HUES64 (cell line): Measurements from ENCODE around the gene LZIC.

ENCODE experiments used
- H3K27ac ChIP-seq: 2 replicates; pipeline ENCODE4 v1.7.0; 2013; ENCODE audit warnings: low read depth, low read length, inconsistent platforms
- H3K27me3 ChIP-seq: 2 replicates; pipeline ENCODE4 v1.6.1; 2013; ENCODE audit warnings: mild to moderate bottlenecking, low read length; ENCODE audit not compliant: insufficient read depth
- H3K36me3 ChIP-seq: 2 replicates; pipeline ENCODE4 v1.6.1; 2013; ENCODE audit warnings: mild to moderate bottlenecking, low read length; ENCODE audit not compliant: insufficient read depth
- H3K4me1 ChIP-seq: 2 replicates; pipeline ENCODE4 v1.6.1; 2013; ENCODE audit warnings: mild to moderate bottlenecking, low read length, moderate library complexity; ENCODE audit not compliant: insufficient read depth
- H3K4me3 ChIP-seq: 2 replicates; pipeline ENCODE4 v1.5.1; 2013; ENCODE audit warnings: mild to moderate bottlenecking, low read length, moderate library complexity
- H3K9ac ChIP-seq: 2 replicates; pipeline ENCODE4 v1.6.1; 2013; ENCODE audit warnings: mild to moderate bottlenecking, low read depth, low read length
- H3K9me3 ChIP-seq: 2 replicates; pipeline ENCODE4 v1.6.1; 2013; ENCODE audit warnings: low read depth, low read length; ENCODE audit not compliant: insufficient read depth
- WGBS: fragments of 150-250, 120-280 bp; methylation state at CpG from one replicate; pipeline ENCODE4 v1.1.7; 2013; ENCODE audit warnings: missing lambda C conversion rate; 5-methylcytosine and 5-hydroxymethylcytosine counted together

Gene LZIC

GRCh38 chr1:9910423-9911178 is 32.6 kb downstream of the LZIC start:
- Histone ChIP-seq H3K27ac (peak overlapping the region; percentile 90), H3K9ac (peak overlapping the region; percentile 85), H3K27me3 (no peaks in the 10 kb centered on the region), H3K9me3 (no peaks in the 10 kb centered on the region), H3K36me3 (no peaks in the 10 kb centered on the region), H3K4me3 (peak overlapping the region; percentile 87), H3K4me1 (peaks cover 8% of the 10 kb centered on the region; the same call in 1 of the 2 replicates)
- 1% methylated on average over 44 of the region's 45 CpGs for WGBS

DNA sequence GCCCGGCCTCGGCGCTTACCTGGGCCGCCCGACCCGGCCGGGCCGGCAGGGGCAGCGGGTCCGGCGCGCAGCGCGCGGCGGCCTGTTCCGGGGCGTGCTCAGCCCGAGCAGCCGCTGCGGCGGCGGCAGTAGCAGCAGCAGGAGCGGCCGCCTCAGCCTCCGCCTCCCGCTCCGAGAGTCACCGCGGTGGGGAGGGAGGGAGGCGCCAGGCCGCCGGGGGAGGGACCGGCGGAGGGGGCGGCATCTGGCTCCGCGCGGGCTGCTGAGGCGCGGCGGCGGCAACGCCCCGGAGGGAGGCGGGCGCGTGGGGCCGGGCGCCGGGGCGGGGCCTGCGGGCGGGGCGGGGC is 33.1 kb downstream of the LZIC start, which contains the start of gene CTNNBIP1:
CTNNBIP1 (minus strand) TSS at position 194 of the 347 bp plus-strand sequence. CDS start 38,205 bp downstream, outside the sequence.
- WGBS, result 1% methylated on average over 55 of the region's 55 CpGs
- peaks cover 9% of the 10 kb centered on the region; the same call in 1 of the 2 replicates for H3K4me1 ChIP-seq
- H3K4me3 ChIP-seq, result peak within 1 kb of the TSS; percentile 87
- H3K27me3 ChIP-seq, result no peaks in the 10 kb centered on the region
- H3K36me3 ChIP-seq, result no peaks in the 10 kb centered on the region
- H3K9ac ChIP-seq, result peak within 1 kb of the TSS; percentile 85
- H3K27ac ChIP-seq, result peak within 1 kb of the TSS; percentile 90
- H3K9me3 ChIP-seq, result no peaks in the 10 kb centered on the region

DNA sequence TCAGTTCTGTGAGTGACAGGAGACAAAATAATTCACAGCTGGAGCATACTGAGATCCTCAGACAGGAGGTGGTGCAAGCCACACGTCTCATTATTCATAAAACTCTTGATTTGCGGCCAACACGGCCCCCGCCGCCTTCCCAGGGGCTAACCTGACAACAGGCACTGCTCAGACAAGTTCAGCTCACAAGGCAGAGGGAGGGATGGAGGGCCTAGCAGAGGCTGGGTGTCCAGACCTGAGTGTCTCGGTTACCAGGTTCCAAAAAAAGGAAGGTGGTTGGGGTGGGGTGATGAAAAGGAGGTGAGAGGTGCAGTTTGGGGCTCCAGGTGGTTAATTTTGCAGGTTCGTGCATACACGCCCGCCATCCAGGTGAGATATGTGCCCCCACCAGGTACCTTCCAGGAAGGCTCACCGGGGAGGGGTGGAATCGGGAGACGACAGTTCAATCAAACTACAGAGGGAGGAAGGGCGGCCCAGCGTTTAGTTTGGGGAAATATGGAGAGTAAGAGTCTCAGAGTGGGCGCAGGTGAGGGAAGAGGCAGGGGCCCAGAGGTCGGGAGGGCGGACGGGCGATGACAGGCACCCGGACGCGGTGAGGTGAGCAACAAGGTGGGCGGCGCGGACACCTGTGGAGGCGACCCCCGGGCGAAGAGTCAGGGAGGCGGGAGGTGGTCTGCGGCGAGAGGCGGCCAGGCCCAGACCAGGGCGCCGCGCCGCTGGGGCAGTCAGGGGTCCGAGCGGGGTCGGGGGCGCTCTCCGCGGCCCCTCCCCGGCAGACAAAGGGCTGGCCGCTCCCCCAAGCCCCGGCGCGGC is 33.8 kb downstream of the LZIC start:
- Histone ChIP-seq H3K27ac (0 out of 2 replicates have a peak overlapping the region, but pooled peaks have one; percentile 8), H3K27me3 (no peaks in the 10 kb centered on the region)
- 6% methylated on average over 47 of the region's 47 CpGs for WGBS

GRCh38 chr1:9908871-9909233 is 34.3 kb downstream of the LZIC start:
- Histone ChIP-seq H3K36me3 (no peaks in the 10 kb centered on the region), H3K9ac (peak overlapping the region; percentile 83; the same call in 1 of the 2 replicates), H3K27ac (no peak overlapping the region), H3K4me3 (peak overlapping the region; percentile 85), H3K27me3 (no peaks in the 10 kb centered on the region), H3K9me3 (no peaks in the 10 kb centered on the region), H3K4me1 (peaks cover 12% of the 10 kb centered on the region; the same call in 1 of the 2 replicates)
- 95% methylated on average over 4 of the region's 4 CpGs for WGBS

More for the DNA sequence above, 33.8 kb downstream of the LZIC start:
- Histone ChIP-seq H3K4me1 (peaks cover 12% of the 10 kb centered on the region; the same call in 1 of the 2 replicates), H3K36me3 (no peaks in the 10 kb centered on the region), H3K9me3 (no peaks in the 10 kb centered on the region), H3K9ac (peak overlapping the region; percentile 83), H3K4me3 (peak overlapping the region; percentile 85)

DNA sequence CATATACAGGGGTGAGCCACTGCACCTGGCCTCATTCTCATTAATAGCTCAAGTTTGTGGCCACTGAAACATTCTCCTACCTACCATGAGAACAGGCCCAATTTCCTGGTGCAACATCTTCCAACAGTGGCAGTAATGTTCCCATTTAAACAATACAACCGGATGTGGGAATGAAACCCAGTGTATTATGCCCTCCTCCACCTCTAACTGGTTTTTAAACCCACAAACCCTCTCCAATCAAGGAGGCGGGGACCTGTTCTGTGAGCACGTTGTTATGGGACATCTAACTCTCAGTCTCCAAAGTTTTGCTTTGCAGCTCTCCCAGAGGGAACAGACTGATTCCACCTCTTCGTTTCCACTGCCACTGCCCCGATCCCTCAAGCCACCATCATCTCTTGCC is 35.8 kb downstream of the LZIC start:
- Histone ChIP-seq H3K4me3 (no peak overlapping the region), H3K9me3 (no peaks in the 10 kb centered on the region), H3K9ac (no peak overlapping the region), H3K27me3 (no peaks in the 10 kb centered on the region), H3K27ac (no peak overlapping the region), H3K36me3 (no peaks in the 10 kb centered on the region), H3K4me1 (peaks cover 12% of the 10 kb centered on the region; the same call in 1 of the 2 replicates)
- WGBS, result 89% methylated on average over 5 of the region's 5 CpGs

- H3K27ac ChIP-seq, result no peak overlapping the region
- peaks cover 12% of the 10 kb centered on the region; the same call in 1 of the 2 replicates for H3K4me1 ChIP-seq
- H3K9me3 ChIP-seq, result no peaks in the 10 kb centered on the region
- no peak overlapping the region for H3K9ac ChIP-seq
- WGBS, result 95% methylated on average over 2 of the region's 2 CpGs
- H3K27me3 ChIP-seq, result no peaks in the 10 kb centered on the region
- H3K4me3 ChIP-seq, result no peak overlapping the region
- H3K36me3 ChIP-seq, result no peaks in the 10 kb centered on the region
Measured at GRCh38 chr1:9906466-9906865, 36.7 kb downstream of the LZIC start.

DNA sequence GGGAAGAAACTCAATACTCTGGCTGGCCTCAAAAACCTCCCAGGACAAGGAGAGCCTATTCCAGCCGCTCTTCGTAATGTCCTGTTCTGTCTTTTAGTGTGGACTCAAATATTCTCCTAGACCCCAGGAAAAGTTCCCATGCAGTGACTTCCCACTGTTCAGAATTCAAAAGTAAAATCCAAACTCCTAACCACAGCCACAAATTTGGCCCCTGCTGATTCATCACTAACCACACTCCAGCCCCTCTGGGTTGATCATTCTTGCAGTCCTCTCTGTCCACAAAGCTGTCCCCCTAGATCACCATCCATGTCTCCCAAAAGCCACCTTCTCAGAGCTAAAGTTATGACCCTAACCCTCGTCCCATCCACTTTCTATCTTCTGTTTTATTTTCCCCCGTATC is 38.2 kb downstream of the LZIC start:
- H3K27ac ChIP-seq, result no peak overlapping the region
- H3K4me3 ChIP-seq, result no peak overlapping the region
- peaks cover 9% of the 10 kb centered on the region; the same call in 1 of the 2 replicates for H3K4me1 ChIP-seq
- no peaks in the 10 kb centered on the region for H3K9me3 ChIP-seq
- 83% methylated on average over 4 of the region's 4 CpGs for WGBS
- H3K36me3 ChIP-seq, result no peaks in the 10 kb centered on the region
- H3K27me3 ChIP-seq, result no peaks in the 10 kb centered on the region
- no peak overlapping the region for H3K9ac ChIP-seq

- 92% methylated on average over 3 of the region's 3 CpGs for WGBS
- no peaks in the 10 kb centered on the region for H3K27me3 ChIP-seq
- peaks cover 9% of the 10 kb centered on the region; the same call in 1 of the 2 replicates for H3K4me1 ChIP-seq
- no peaks in the 10 kb centered on the region for H3K9me3 ChIP-seq
- H3K27ac ChIP-seq, result no peak overlapping the region
- no peaks in the 10 kb centered on the region for H3K36me3 ChIP-seq
- no peak overlapping the region for H3K4me3 ChIP-seq
- H3K9ac ChIP-seq, result no peak overlapping the region
Measured at GRCh38 chr1:9904596-9904995, 38.6 kb downstream of the LZIC start.

DNA sequence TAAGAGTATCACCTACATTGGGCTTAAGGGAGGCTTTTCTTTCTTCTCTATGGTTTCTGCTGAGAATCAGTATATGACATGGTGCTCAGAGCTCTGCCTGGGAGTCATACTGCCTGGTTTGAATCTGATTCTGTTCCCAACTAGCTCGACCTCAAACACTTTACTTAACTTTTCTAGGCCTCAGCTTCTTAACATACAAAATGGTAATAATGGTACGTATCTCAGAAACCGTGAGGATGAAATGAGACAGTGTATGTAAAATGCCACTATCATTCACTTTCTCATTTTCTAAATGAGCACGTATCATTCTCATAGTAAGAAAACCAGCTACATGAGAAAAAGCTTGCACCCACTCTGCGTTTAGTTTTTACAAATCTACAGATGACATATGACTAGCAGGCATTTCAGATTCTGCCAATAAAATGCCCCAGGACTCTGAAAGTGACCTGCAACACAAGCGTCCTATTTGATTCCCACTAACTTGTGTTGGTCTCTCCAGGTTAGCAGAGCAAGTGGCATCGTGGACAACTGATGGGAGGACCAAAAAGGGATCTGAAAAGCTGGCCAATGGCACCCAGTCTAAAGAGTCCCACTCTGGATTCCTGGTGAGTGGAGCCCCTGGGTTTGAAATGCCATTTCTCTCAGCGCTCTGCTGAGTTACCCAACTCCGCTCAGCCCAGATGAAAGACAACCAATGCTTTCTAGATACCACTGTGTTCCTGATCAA is 39.2 kb downstream of the LZIC start:
- H3K9ac ChIP-seq, result no peak overlapping the region
- peaks cover 7% of the 10 kb centered on the region; the same call in 1 of the 2 replicates for H3K4me1 ChIP-seq
- H3K9me3 ChIP-seq, result no peaks in the 10 kb centered on the region
- no peaks in the 10 kb centered on the region for H3K36me3 ChIP-seq
- H3K4me3 ChIP-seq, result no peak overlapping the region
- 95% methylated on average over 9 of the region's 9 CpGs for WGBS
- no peaks in the 10 kb centered on the region for H3K27me3 ChIP-seq
- no peak overlapping the region for H3K27ac ChIP-seq

DNA sequence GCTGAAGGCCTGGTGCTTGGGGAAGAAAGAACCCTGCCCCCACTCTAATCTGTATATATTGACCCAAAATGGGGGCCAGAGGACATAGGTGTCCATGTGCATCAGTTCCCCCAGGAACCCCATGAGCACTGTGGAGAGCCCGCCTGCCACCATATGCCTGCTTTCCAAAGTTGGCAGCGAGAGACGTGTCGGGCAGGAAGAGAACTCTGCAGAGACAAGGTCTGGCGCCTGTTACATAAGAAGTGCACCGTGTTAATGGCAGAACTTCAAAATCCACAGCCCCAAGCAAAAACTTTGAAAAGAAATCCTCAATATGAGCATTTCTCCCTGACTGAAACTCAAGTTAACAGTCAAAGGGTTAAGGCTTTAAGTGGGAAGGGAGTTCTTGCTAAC is 41.1 kb downstream of the LZIC start:
- H3K27ac ChIP-seq, result no peak overlapping the region
- 97% methylated on average over 6 of the region's 6 CpGs for WGBS
- no peak overlapping the region for H3K4me3 ChIP-seq
- no peak overlapping the region for H3K9ac ChIP-seq
- H3K27me3 ChIP-seq, result no peaks in the 10 kb centered on the region
- H3K9me3 ChIP-seq, result no peaks in the 10 kb centered on the region
- peaks cover 4% of the 10 kb centered on the region; the same call in 1 of the 2 replicates for H3K4me1 ChIP-seq
- no peaks in the 10 kb centered on the region for H3K36me3 ChIP-seq
